Thymus (tissue), 11 donors: ENCODE measurements around the gene HOXB6. TPM values are rescaled to one million over a fixed set of nuclear protein-coding genes. Genes with fewer than 3 reads are reported as not detected.

Source experiments
- DNase-seq, 9 donors: peaks; one replicate each; pipeline ENCODE4 v3.0.0-alpha.2; 2013; ENCODE audit warnings: low spot score in 9 of 9, low read depth in 6 of 9, missing footprints in 1 of 9
- H3K27ac ChIP-seq, 2 donors: one replicate each; pipeline ENCODE4 v1.5.1; 2013; ENCODE audit warnings: control low read depth in 1 of 2, low read depth in 1 of 2, low read length in 1 of 2, mild to moderate bottlenecking in 1 of 2, moderate library complexity in 1 of 2
- H3K27me3 ChIP-seq, 2 donors: one replicate each; pipeline ENCODE4 v1.5.1; 2013; ENCODE audit warnings: low read length in 1 of 2; ENCODE audit not compliant: control insufficient read depth in 2 of 2, insufficient read depth in 1 of 2
- H3K36me3 ChIP-seq, 2 donors: one replicate each; pipeline ENCODE4 v1.5.1; 2013; ENCODE audit warnings: low read length in 1 of 2, mild to moderate bottlenecking in 1 of 2, moderate library complexity in 1 of 2; ENCODE audit not compliant: control insufficient read depth in 2 of 2, insufficient read depth in 2 of 2
- H3K4me1 ChIP-seq, 2 donors: one replicate each; pipeline ENCODE4 v1.5.1; 2013; ENCODE audit warnings: low read length in 2 of 2; ENCODE audit not compliant: control insufficient read depth in 2 of 2, insufficient read depth in 2 of 2
- H3K4me3 ChIP-seq, 2 donors: one replicate each; pipeline ENCODE4 v1.5.1; 2013; ENCODE audit warnings: low read length in 2 of 2, control low read depth in 1 of 2, mild to moderate bottlenecking in 1 of 2
- H3K9me3 ChIP-seq, 2 donors: one replicate each; pipeline ENCODE4 v1.5.1; 2013; ENCODE audit warnings: low read length in 1 of 2, mild to moderate bottlenecking in 1 of 2; ENCODE audit not compliant: control insufficient read depth in 2 of 2, insufficient read depth in 1 of 2
- WGBS: extraction: QIAGEN DNeasy Blood & Tissue Kit; methylation state at CpG from one replicate; pipeline ENCODE4 v1.1.7; 2013; 5-methylcytosine and 5-hydroxymethylcytosine counted together
- polyA plus RNA-seq: library from polyadenylated mRNA; stranded (reverse); fragments of 200-250 nt; gene quantifications from one replicate; pipeline ENCODE4 v1.2.3, GENCODE V29; 2013
- total RNA-seq: library from RNA; stranded (reverse); fragments of 120-200 nt; gene quantifications from one replicate; pipeline ENCODE4 v1.2.4, GENCODE V29; 2013
- donor health status: healthy.

The HOXB6 gene
- total and polyA plus RNA-seq, 2 donors, result 0.19 to 1.0 TPM

GRCh38 chr17:48552466-48553189 is 52.2 kb downstream of the HOXB6 start:
- 84% methylated on average over 11 of the region's 11 CpGs for WGBS
- peaks cover 0 to 4% of the 10 kb centered on the region in 2 donors for H3K36me3 ChIP-seq
- no peaks in the 10 kb centered on the region for H3K9me3 ChIP-seq
- H3K27ac ChIP-seq, result no peak overlapping the region
- H3K4me1 ChIP-seq, result peaks cover 0 to 22% of the 10 kb centered on the region in 2 donors
- peaks cover 18 to 45% of the 10 kb centered on the region in 2 donors for H3K27me3 ChIP-seq
- no peak for DNase-seq
- no peak overlapping the region for H3K4me3 ChIP-seq

GRCh38 chr17:48551596-48552465 is 53.0 kb downstream of the HOXB6 start:
- no peak for DNase-seq
- WGBS, result 94% methylated on average over 47 of the region's 47 CpGs
- H3K4me1 ChIP-seq, result peaks cover 3 to 30% of the 10 kb centered on the region in 2 donors
- H3K36me3 ChIP-seq, result peaks cover 0 to 4% of the 10 kb centered on the region in 2 donors
- no peak overlapping the region for H3K27ac ChIP-seq
- no peak overlapping the region for H3K4me3 ChIP-seq
- peaks cover 14 to 44% of the 10 kb centered on the region in 2 donors for H3K27me3 ChIP-seq
- H3K9me3 ChIP-seq, result no peaks in the 10 kb centered on the region

- no peaks in the 10 kb centered on the region for H3K9me3 ChIP-seq
- H3K27ac ChIP-seq, result no peak overlapping the region
- DNase-seq, result no peak
- peaks cover 0 to 4% of the 10 kb centered on the region in 2 donors for H3K36me3 ChIP-seq
- peaks cover 12 to 44% of the 10 kb centered on the region in 2 donors for H3K27me3 ChIP-seq
- H3K4me1 ChIP-seq, result peaks cover 5 to 36% of the 10 kb centered on the region in 2 donors
- no peak overlapping the region for H3K4me3 ChIP-seq
- WGBS, result 96% methylated on average over 19 of the region's 19 CpGs
Measured at GRCh38 chr17:48551214-48551555, 53.6 kb downstream of the HOXB6 start.

- Histone ChIP-seq H3K4me3 (no peak overlapping the region), H3K9me3 (no peaks in the 10 kb centered on the region), H3K27ac (no peak overlapping the region), H3K4me1 (peaks cover 5 to 36% of the 10 kb centered on the region in 2 donors), H3K36me3 (peaks cover 0 to 4% of the 10 kb centered on the region in 2 donors), H3K27me3 (peaks cover 11 to 39% of the 10 kb centered on the region in 2 donors)
- WGBS, result 93% methylated on average over 70 of the region's 70 CpGs
- DNase-seq, result no peak
Measured at GRCh38 chr17:48550502-48551213, 54.1 kb downstream of the HOXB6 start.

GRCh38 chr17:48549914-48550501 is 54.8 kb downstream of the HOXB6 start:
- no peak overlapping the region for H3K27ac ChIP-seq
- WGBS, result 96% methylated on average over 18 of the region's 18 CpGs
- H3K9me3 ChIP-seq, result no peaks in the 10 kb centered on the region
- peaks cover 11 to 38% of the 10 kb centered on the region in 2 donors for H3K27me3 ChIP-seq
- peaks cover 0 to 4% of the 10 kb centered on the region in 2 donors for H3K36me3 ChIP-seq
- no peak overlapping the region for H3K4me3 ChIP-seq
- peaks cover 6 to 41% of the 10 kb centered on the region in 2 donors for H3K4me1 ChIP-seq
- no peak for DNase-seq

GRCh38 chr17:48549281-48549630 is 55.5 kb downstream of the HOXB6 start:
- peaks cover 0 to 4% of the 10 kb centered on the region in 2 donors for H3K36me3 ChIP-seq
- H3K27me3 ChIP-seq, result peaks cover 13 to 38% of the 10 kb centered on the region in 2 donors
- H3K9me3 ChIP-seq, result no peaks in the 10 kb centered on the region
- WGBS, result 91% methylated on average over 3 of the region's 3 CpGs
- no peak for DNase-seq
- H3K4me1 ChIP-seq, result peaks cover 9 to 45% of the 10 kb centered on the region in 2 donors
- no peak overlapping the region for H3K27ac ChIP-seq
- H3K4me3 ChIP-seq, result no peak overlapping the region

- Histone ChIP-seq H3K27me3 (peaks cover 13 to 39% of the 10 kb centered on the region in 2 donors), H3K27ac (peak overlapping the region; percentile 31 to 79), H3K36me3 (peaks cover 0 to 4% of the 10 kb centered on the region in 2 donors), H3K4me1 (peaks cover 9 to 49% of the 10 kb centered on the region in 2 donors), H3K4me3 (peak overlapping the region; percentile 11 to 31), H3K9me3 (no peaks in the 10 kb centered on the region)
- DNase-seq, result peak in 1 of 9 donors; percentile 18
- WGBS, result 59% methylated on average over 6 of the region's 6 CpGs
Measured at GRCh38 chr17:48548523-48549280, 56.1 kb downstream of the HOXB6 start.

GRCh38 chr17:48547808-48548522 is 56.8 kb downstream of the HOXB6 start:
- Histone ChIP-seq H3K4me1 (peaks cover 9 to 53% of the 10 kb centered on the region in 2 donors), H3K27me3 (peaks cover 19 to 43% of the 10 kb centered on the region in 2 donors), H3K4me3 (peak overlapping the region; percentile 11 to 31), H3K27ac (peak overlapping the region; percentile 31 to 79), H3K9me3 (no peaks in the 10 kb centered on the region), H3K36me3 (peaks cover 0 to 4% of the 10 kb centered on the region in 2 donors)
- 41% methylated on average over 24 of the region's 24 CpGs for WGBS
- peak in 4 of 9 donors; percentile 29 to 81 (median 54) for DNase-seq
